Glutamatergic neuron (in vitro differentiated cells): ENCODE results near the gene PIK3R1. TPM values are rescaled to one million over a fixed set of nuclear protein-coding genes. Genes with fewer than 3 reads are reported as not detected.

ENCODE experiments used
- DNase-seq: peaks from one replicate; pipeline ENCODE4 v3.0.0; 2022
- H3K27ac Mint-ChIP-seq: one replicate; pipeline ENCODE4 v1.8.0; 2020; ENCODE audit warnings: mild to moderate bottlenecking, mixed read lengths, inconsistent platforms; ENCODE audit not compliant: unreplicated experiment
- H3K27me3 Mint-ChIP-seq: one replicate; pipeline ENCODE4 v1.8.0; 2020; ENCODE audit warnings: mild to moderate bottlenecking, moderate library complexity, mixed read lengths, inconsistent platforms; ENCODE audit not compliant: unreplicated experiment
- H3K36me3 Mint-ChIP-seq: one replicate; pipeline ENCODE4 v1.8.0; 2020; ENCODE audit warnings: mild to moderate bottlenecking, mixed read lengths, inconsistent platforms; ENCODE audit not compliant: unreplicated experiment
- H3K4me1 Mint-ChIP-seq: one replicate; pipeline ENCODE4 v1.8.0; 2020; ENCODE audit warnings: mild to moderate bottlenecking, low read depth, mixed read lengths, inconsistent platforms; ENCODE audit not compliant: unreplicated experiment
- H3K4me3 Mint-ChIP-seq: one replicate; pipeline ENCODE4 v1.8.0; 2020; ENCODE audit warnings: mild to moderate bottlenecking, mixed read lengths, inconsistent platforms; ENCODE audit not compliant: unreplicated experiment
- H3K9me3 Mint-ChIP-seq: one replicate; pipeline ENCODE4 v1.8.0; 2020; ENCODE audit warnings: mild to moderate bottlenecking, moderate library complexity, mixed read lengths, inconsistent platforms; ENCODE audit not compliant: unreplicated experiment
- total RNA-seq: library from RNA; stranded (reverse); fragmentation: NEBNext Ultra II Directional; extraction: Animal tissue kit (Norgen Biotek cat#: 25700); gene quantifications from one replicate; pipeline ENCODE4 v1.2.1, GENCODE V29; 2021; ENCODE audit not compliant: unreplicated experiment
- TF ChIP-seq, protein P1 (sequence below): fragments of 200-600 bp; sonication (generic); IDR thresholded peaks from one replicate; pipeline ENCODE4 v1.5.0; 2021; ENCODE audit not compliant: partially characterized antibody, unreplicated experiment

Gene PIK3R1
- total RNA-seq, 1 donor from 2014 or later: 49.4 TPM

DNA sequence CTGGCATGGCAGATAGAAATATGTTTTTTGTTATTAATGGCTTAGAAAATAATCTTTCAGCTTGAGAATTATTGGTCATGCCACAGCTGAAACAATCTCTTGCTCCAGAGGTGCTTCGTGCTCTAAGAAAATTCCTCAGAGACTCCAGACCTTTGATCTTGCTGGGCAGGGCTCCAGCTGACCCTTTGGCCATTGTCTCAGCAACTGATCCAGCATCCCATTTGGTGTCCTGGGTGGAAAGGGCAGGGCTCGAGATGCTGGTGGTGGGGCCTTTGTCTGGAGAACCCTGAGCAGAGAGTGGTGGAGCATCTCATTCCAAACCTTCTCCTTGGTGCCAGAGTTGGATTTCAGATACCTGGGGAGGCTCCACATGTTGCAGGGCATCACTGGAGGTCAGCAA, 43.2 kb upstream of the PIK3R1 start:
- TF ChIP-seq, protein P1, sequence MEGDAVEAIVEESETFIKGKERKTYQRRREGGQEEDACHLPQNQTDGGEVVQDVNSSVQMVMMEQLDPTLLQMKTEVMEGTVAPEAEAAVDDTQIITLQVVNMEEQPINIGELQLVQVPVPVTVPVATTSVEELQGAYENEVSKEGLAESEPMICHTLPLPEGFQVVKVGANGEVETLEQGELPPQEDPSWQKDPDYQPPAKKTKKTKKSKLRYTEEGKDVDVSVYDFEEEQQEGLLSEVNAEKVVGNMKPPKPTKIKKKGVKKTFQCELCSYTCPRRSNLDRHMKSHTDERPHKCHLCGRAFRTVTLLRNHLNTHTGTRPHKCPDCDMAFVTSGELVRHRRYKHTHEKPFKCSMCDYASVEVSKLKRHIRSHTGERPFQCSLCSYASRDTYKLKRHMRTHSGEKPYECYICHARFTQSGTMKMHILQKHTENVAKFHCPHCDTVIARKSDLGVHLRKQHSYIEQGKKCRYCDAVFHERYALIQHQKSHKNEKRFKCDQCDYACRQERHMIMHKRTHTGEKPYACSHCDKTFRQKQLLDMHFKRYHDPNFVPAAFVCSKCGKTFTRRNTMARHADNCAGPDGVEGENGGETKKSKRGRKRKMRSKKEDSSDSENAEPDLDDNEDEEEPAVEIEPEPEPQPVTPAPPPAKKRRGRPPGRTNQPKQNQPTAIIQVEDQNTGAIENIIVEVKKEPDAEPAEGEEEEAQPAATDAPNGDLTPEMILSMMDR: no peak
- Mint-ChIP-seq H3K4me3 (no peak overlapping the region), H3K4me1 (no peaks in the 10 kb centered on the region), H3K36me3 (no peaks in the 10 kb centered on the region), H3K9me3 (peaks cover 1% of the 10 kb centered on the region), H3K27ac (no peak overlapping the region), H3K27me3 (no peaks in the 10 kb centered on the region)
- no peak for DNase-seq

DNA sequence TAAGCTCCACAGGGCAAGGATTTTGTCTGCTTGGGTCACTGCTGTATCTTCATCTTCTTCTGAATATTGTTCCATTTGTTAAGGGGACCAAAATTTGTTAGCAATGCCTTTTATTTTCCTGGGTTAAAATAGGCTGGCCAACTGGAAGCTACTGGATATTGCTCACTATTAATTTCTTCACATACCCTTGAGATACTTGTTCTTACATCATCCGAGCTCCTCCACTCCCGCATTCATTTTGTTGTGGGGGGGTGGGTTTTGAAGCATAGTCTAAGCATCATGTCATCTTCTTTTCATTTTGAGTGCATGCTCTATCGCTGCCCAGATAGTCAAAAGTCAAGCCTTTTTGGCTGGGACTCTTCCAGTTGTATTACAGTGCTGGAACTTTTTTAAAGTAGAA, 42.5 kb upstream of the PIK3R1 start:
- TF ChIP-seq, protein P1: no peak
- H3K27me3 Mint-ChIP-seq: no peaks in the 10 kb centered on the region
- H3K4me3 Mint-ChIP-seq: no peak overlapping the region
- H3K27ac Mint-ChIP-seq: no peak overlapping the region
- H3K9me3 Mint-ChIP-seq: peaks cover 1% of the 10 kb centered on the region
- H3K4me1 Mint-ChIP-seq: no peaks in the 10 kb centered on the region
- no peak for DNase-seq
- no peaks in the 10 kb centered on the region for H3K36me3 Mint-ChIP-seq

DNA sequence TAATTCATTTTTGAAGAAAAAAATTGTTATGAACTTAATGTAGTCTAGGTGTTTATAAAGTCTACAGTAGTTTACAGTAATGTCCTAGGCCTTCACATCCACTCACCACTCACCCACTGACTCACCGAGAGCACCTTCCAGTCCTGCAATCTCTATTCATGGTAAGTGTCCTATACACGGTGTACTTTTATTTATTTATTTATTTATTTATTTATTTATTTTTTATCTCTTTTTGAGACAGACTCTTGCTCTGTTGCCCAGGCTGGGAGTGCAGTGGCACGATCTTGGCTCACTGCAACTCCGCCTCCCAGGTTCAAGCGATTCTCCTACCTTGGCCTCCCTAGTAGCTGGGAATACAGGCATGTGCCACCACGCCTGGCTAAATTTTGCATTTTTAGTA, 39.3 kb upstream of the PIK3R1 start:
- H3K27ac Mint-ChIP-seq: no peak overlapping the region
- H3K4me1 Mint-ChIP-seq: no peaks in the 10 kb centered on the region
- H3K36me3 Mint-ChIP-seq: no peaks in the 10 kb centered on the region
- DNase-seq: no peak
- no peak overlapping the region for H3K4me3 Mint-ChIP-seq
- TF ChIP-seq, protein P1: no peak
- H3K9me3 Mint-ChIP-seq: peaks cover 3% of the 10 kb centered on the region
- H3K27me3 Mint-ChIP-seq: no peaks in the 10 kb centered on the region

DNA sequence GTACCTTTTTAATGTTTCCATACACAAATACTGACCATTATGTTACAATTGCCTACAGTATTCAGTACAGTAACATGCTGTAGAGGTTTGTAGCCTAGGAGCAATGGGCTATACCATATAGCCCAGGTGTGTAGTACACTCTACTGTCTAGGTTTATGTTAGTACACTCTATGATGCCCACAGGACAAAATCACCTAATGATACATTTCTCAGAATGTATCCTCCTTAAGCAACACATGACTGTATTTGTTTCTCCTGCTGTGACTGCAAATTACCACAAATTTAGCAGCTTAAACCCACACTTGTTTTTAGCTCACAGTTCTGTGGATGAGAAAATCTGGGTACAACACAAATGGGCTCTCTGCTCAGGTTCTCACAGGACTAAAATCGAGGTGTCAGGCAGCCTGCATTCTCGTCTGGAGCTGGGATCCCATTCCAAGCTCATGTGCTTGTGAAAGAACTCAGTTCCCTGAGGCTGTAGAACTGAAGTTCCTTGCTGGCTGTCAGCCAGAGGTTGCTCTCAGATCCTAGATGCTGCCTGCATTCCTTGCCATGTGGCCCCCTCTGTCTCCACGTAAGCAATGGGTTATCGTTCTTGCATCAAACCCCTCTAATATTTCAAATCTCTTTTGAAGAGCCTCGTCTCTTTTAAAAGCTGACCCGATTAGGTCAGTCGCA, 38.6 kb upstream of the PIK3R1 start:
- Mint-ChIP-seq H3K4me3 (no peak overlapping the region), H3K36me3 (no peaks in the 10 kb centered on the region), H3K27me3 (no peaks in the 10 kb centered on the region), H3K4me1 (no peaks in the 10 kb centered on the region), H3K9me3 (peaks cover 3% of the 10 kb centered on the region), H3K27ac (no peak overlapping the region)
- DNase-seq: no peak
- TF ChIP-seq, protein P1: no peak

DNA sequence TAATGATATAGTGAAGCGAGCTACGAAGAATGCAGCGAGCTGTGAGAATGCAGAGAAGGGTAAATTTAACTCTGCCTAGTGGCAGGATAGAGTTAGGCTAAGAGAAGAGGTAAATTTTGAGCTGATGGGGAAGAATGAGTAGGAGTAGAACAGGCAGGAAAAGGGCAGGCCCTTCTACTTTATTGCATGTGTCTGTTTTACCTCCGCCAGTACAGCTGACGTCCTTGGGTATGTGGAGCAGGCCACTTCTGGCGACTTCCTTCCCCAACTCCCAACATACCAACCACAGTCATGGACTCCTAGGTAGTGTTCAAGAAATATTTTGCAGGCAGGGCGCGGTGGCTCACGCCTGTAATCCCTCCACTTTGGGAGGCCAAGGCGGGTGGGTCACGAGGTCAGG, 37.9 kb upstream of the PIK3R1 start:
- DNase-seq: no peak
- Mint-ChIP-seq H3K27me3 (no peaks in the 10 kb centered on the region), H3K4me1 (no peaks in the 10 kb centered on the region), H3K4me3 (no peak overlapping the region), H3K9me3 (peaks cover 1% of the 10 kb centered on the region), H3K36me3 (no peaks in the 10 kb centered on the region), H3K27ac (no peak overlapping the region)
- TF ChIP-seq, protein P1: no peak
